ENCODE results near the gene STK4.

STK4 gene

DNA sequence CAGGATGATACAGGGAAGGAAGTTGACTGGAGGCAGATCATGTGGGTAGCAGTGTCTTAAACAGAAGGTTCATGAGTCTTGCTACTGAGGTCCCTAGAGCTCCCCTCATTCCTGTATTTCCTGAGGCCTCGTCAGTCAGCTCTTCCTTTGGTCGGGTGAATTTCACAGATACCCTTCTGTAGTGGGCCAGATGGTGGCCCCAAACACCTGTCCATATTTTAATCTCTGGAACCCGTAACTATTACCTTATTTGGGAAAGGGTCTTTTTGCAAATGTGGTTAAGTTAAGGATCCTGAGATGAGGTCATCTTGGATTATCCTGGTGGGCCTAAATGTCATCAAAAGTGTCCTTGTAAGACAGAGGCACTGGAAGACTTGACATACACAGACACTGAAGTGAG, 125.1 kb downstream of the STK4 start:
- DNase-seq, result no peak

DNA sequence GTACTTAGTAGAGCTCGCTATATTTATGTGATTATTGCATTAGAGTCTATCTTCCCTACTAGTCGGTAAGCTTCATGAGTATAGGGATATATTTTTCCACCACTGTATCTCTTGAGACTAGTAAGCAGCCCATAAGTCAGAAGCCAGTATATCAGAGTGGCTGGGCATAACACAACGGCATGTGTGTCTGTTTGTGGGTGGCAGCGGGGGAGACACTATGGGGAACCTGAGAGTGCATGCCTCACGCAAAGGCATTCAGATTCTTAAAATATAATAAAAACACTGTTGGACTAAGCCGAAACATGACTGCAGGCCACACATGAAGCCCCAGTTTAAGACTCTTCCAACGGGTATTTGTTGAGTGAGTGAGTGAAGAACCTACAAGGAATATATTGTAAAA, 126.6 kb downstream of the STK4 start:
- DNase-seq, result no peak

DNA sequence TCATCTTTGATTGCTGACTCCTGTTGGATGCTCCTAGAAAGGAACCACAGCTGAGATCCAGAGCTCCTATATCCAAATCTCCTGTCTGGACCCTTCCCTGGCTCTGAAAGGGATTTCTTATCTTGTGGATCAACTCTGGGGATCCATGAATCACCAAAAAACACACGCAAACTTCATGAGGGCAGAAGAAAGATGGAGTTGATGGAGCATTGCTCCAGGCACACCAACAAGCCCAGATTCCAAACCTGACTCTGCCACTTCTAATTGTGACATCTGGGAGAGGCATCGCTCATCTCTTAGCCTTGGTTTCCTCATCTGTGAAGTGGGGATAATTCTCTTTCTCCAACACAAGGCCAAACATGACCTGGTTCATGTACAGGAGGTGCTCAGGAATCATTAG, 127.9 kb downstream of the STK4 start:
- DNase-seq, result no peak

DNA sequence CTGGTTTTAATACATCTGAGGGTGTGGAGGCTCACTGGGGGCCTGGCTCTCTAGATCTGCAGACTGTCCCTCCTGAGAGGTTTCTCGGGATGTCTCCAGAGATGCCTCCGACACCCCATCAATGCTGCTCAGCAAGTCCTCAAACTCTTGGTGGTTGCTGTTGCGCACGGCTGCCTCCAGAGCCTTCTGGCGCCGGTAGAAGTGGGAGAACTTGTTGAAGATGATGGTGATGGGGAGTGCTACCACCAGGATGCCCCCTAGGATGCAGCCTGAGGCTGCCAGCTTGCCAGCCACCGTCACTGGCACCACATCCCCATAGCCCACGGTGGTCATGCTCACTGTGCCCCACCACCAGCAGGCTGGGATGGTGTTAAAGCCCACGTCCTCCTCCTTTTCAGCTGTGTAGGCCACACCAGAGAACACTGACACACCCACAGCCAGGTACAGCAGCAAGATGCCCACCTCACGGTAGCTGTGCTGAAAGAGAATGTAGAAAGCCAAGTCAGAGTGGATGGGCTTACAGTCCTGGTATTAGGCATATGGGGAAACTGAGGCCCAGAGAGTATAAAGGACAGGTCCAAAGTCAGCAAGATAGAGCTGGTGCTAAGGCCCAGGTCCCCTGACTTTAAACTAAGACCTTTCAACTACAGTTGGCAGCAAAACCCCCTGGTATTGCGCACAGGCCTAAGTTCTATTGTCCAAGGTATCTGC, 128.7 kb downstream of the STK4 start:
- no peak for DNase-seq

DNA sequence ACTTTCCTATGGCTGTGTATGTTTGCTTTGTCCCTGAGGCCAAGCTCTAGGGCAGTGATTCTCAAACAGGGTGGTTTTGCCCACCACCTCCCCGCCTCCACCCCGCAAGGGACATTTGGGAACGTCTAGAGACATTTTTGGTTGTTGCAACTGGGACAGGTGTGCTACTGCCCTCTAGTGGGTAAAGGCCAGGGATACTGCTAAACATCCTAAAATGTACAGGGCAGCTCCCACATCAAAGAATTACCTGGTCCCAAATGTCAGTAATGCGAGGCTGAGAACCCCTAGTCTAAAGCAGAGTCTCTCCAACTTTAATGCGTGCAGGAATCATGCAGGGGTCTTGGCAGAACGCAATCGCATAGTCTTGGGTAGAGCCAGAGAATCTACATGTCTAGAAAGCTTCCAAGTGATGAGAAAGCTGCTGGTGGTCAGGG, 129.5 kb downstream of the STK4 start:
- peak; percentile 72 for DNase-seq

DNA sequence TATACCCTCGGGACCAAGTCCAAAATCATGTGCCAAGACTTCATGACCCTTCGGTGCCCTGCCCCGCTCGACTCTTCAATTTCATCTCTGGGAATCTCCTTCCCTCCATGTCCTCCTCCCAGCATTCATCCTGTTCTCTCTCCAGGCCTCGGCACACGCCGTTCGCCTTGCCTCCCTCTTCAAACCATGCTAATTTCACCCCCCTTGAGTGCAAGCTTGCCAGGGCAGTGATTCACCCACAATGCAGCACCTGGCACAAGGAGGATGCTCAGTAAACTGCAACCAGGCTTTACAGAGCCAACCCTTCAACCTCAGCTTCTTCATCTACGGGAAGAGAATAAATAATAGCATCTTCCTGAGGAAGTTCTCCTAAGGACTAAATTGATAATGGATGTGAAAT, 130.5 kb downstream of the STK4 start:
- DNase-seq, result no peak

DNA sequence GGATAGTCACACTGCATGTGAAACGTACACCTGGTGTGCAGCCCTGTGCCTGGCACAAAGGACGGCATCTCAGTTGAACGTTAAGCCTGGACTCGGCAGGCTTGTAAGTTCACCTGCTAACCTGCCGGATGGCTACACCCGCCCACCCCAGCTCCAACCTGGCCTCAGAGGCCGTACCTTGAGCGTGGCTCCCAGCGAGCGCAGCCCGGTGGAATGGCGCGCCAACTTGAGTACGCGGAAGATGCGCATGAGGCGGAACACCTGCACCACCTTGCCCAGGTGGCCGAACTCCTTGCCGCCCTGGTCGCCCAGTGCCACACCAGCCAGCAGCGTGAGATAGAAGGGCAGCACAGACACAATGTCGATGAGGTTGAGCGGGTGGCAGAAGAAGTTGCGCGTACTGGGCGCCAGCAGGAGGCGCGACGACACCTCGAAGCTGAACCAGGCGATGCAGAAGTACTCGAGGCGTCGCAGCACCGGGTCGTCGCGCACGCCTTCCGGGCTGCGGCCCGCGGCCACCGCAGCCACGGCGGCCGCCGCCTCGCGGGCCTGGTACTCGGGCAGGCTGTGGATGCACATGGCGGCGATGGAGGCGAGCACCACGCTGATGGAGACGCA, 131.3 kb downstream of the STK4 start:
- DNase-seq, result peak; percentile 47

DNA sequence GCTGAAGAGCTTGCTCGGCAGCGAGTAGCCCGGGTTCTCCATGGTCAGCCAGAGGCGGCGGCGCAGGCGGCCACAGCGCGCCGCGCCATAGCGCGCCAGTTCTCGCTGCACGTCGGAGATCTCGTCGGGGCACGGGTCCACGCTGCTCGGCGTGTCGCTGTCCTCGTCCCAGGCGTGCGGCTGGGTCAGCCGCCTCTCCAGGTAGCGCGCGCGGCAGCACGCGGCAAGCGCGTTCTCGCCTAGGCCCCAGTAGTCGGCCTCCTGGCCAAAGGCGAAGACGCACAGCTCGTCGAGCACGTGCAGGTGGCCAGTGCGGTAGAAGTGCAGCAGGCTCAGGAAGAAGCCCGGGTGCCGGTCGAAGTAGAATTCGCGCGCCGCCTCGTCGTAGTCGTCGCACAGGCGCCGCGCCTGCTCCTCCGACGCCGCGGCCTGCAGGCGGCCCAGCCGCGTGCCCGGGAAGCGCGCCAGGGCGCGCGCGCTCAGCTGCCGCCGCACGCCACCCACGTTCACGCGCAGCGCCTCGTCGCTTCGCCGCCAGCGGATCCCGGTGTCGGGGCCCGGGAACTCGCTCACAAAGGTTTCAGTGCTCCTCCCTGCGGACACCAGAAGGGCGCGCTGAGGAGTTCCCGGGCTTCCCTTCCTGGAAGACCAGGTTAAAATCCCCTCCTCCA, 131.9 kb downstream of the STK4 start:
- no peak for DNase-seq

DNA sequence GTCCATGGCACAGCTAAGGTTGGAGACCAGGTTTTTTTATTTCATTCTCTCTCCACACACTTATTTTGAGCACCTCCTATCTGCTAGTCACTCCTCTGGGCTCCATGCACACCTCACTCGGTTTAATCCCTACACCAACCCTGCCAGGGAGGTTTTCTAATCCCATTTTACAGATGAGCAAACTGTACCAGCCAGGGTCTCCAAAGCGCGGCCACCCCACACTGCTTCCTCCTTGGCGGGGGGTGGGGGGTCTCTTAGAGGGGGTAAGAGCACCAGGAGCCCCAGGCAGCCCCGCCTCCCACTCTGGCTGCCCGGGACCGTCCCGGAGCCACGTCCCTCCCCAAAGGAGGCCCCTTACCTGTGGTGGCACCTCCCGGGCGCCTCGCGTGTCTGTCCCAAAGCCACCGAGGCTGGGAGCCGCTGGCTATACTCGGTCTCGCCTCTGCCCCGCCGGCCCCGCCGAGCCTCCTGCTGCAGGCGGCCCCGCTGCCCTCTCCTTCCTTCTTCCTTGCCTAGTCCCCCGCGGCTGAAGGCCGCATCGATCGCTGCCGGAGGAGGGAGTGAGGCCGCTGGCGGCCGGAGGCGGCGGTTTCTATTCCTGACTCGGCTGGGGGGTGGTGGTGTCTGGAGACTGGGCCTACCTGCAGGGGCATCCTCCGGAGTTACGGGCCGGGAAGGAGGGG, 134.4 kb downstream of the STK4 start, which contains the start of gene KCNS1:
TSS of gene KCNS1 (minus strand) at position 565 of the 683 bp plus-strand sequence. CDS start 1,891 bp downstream, outside the sequence.
- no peak for DNase-seq

DNA sequence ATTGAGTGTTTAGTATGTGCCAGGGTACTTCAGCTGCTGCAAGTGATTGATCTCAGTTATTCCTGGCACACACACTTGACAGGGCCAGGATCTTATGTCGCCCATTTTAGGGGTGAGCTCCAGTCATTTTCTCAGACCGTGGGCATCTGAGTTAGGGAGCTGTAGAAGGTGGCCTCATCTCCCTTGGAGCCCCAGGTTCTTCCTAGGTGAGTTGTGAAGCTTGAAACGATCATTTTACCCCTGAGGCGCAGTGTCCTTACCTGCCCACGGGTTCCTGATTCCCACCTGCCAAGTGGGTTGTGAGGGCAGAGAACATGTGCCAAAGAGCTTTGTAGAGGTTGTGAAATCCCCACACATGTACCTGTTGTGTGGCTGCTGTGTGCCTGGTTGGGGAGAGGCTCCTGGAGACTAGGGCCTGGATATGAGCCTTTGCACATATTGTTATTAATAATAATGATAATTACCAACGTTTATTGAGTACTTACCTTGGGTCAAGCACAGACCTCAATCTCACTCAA, 135.1 kb downstream of the STK4 start:
- DNase-seq, result no peak

DNA sequence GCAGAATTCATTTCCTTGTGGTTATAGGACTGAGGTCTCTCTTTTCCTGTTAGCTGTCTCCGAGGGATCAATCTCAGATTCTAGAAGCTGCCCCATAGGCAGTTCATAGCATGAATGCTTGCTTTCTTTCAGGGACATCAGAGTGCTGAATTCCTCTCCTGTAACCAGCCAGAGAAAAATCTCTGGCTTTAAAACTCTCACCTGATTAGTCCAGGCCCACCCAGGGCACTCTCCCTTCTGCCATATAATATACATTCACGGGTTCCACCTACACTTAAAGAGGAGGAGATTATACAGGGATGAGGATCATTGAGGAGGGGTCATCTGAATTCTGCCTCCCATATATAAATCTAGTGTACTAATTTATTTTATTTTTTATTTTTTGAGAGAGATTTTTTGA, 136.8 kb downstream of the STK4 start:
- no peak for DNase-seq

DNA sequence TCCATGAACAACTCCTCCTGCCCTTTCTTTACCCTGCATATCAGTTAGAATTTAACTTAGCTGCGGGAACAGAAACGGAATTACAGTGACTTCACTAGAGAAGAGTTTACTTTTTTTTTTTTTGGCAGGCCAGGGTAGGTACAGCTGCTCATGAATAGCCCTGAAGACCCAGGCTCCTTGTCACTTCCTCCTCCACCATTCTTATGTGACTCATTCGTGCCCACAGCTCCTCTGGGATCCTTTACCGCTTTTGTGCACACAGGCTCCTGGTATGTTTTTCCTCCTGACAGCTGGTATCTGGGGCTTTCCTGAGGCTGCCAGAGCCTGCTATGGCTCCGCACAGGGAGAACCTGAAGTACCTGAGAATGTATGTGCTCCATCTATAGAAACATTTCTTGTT, 138.5 kb downstream of the STK4 start:
- DNase-seq, result no peak

DNA sequence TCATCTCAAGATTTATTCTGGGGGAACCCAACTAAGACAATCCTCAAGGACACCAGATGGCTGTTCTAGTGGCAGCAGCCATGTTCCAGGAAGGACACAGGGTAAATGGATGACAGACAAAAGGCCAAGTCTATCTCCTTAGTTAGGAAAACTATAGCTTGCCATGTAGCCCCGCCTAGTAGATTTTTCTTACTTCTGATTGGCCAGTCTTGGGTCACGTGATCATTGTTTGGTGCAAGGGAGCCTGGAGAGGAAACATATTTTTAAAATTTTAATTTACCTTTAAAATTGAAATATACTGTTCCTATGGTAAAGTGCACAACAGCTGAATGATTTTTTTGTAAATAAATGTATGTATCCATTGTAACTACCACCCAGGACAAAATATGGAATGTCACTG, 139.0 kb downstream of the STK4 start:
- no peak for DNase-seq

DNA sequence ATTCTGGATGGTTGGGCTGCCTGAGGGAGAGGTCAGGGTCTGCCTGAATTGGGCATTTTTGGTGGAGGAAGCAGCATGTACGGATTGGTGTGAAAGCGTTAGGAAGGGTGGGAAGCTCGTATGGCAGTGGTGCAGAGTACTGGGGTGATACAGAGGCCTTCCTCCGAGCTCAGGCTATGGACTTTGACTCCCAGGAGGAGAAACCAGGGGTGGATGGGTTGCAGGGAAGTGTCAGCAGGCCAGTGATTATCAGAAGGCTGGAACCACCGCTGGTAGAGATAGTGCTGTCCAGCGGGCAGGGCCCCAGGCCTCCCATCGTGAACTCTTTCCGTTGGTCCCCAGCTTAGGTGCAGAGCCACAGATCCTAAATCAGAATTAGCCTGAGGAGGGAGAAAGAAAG, 143.3 kb downstream of the STK4 start:
- no peak for DNase-seq

DNA sequence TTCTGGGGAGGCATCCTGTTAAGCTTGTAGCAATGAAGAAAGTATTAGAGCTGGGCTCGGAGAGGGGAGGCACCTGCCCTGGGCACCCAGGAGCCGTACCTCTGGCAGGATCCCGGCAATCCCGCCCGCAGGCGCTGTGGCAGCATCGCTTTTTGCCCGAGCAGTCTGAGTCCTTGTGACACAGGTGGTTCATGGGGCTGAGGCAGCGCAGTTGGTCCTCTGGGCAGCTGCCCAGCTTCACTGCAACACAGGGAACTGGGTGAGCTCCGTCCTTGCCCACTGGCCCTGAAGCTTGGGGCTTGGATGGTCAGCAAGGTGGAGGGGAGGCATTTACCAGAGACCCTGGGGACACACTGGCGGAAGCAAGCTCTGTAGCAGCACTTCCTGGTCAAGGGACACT, 144.0 kb downstream of the STK4 start:
- DNase-seq, result no peak

DNA sequence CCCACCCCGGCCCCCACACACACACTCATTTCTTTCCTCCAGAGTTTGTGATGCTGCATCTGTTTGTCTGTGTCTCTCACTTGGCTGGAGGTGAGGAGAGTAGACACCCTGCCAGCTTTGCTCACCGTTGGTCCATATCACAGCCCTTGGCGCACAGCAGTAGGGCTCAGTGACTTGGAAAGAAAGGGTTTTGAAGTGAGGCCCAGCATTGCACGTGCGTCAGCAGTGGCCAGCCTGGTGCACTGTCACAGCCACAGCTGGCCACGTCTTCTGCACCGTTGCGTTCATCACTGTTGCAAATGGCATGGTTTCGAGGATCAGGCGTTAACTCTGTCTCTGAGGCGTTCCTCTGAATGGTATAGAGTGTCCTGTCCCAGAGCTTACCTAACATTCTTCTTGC, 145.0 kb downstream of the STK4 start:
- no peak for DNase-seq

DNA sequence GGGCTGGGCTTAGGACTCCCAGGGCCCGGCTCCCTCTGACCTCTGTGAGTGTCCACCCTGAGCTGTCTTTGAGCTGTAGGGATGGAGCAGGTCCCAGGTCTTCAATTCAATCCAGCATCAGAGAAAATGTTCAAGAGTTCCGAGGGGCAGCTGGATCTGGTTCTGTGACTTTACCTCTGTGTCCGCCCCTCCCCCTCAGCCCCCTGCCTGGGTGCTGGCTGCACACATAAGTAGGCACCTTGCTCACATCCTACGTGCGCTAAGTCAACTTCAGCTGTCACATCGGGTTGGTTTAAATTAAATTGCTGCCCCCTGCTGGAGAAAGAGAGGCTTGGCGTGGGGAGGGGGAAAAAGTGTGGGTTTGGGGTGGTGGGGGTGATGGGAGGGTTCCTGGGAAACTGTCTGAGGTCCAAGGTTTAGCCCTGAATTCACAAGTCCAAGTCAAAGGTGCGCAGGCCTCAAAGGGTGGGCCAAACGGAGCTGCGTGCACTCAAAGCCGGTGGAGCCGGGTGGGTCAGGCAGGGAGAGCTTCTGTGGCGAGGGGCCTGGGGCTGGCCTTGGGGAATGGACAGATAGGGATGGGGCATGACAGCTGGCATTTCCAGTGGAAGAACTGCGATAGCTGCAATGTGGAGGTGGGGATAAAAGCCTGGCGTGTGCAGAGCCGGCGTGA, 145.6 kb downstream of the STK4 start:
- peak; percentile 37 for DNase-seq

DNA sequence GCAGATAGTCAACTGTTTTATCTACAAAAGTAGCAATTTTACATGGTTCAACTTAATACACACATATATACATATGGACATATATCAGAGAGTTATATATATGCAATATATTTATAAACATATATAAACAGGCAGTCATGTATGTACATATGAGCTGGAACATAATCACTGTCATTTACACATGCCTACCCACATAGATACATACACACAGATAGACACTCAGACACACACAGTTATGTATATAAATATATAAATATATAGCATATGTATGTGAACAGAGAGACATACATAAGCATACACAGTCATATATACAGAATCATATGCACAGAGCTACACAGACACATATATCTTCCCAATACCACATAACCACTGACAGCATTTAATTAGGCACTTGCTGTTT, 146.4 kb downstream of the STK4 start:
- DNase-seq, result no peak

DNA sequence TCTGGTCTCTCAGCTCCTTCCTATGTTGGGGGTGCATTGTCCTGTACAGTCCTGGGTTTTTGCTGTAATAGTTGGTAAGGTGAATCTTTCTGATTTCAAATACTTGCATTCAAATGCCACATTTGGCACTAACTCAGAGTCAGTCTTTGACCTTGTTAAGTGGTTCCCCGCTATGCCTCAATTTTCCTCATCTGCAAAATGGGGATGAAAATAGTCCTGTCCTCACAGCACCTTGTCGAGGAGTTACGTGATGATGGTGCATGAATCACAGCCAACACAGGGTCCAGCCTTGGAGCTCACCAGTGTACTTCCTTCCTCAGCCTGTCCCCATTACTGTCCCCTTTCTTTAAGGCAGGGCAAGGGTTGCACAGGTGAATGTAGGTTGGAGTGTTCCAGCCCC, 147.6 kb downstream of the STK4 start:
- DNase-seq, result no peak

DNA sequence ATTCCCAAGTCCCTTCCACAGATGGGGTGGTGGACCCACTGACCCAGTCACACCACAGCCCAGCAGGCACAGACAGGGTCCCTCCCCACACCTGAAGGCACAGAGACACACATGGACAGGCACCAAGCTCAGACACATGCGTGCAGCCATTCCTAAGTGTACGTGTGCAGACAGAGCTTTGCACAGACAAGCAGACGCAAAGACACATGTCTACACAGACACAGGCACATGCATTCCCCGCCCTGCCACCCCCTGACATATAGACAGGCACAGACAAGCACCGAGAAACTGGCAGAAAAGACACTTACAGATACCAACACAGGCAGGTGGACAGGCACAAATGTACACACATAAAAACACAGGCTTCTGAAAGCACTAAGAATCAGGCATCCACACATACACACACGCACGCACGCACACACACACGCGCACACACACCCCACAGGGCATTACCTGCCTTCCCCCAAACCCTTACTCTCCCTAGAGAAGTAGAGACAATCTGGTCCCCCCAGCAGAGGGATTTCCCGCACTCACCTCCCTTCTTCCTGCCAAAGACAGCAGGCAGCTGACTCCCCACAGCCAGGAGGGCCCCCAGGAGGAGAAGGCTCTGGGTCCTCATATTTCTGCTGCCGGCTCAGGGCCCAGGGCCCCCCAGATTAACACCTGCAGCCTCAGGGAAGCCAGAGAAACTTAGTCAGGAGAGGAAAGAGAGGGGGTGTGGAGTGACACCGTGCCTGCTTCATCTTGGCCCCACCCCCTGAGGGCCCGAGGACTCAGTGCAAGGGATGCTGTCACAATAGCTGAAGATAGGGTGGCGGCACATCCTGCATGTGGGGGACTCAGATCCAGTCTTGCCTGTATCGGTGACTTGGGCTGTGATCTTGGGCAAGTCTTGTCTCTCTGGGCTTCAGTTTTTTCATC, 148.4 kb downstream of the STK4 start, which contains the start of gene WFDC5:
TSS of gene WFDC5 (minus strand) at position 710 of the 921 bp plus-strand sequence. CDS start at position 619, 91 bp downstream.
- DNase-seq, result no peak

DNA sequence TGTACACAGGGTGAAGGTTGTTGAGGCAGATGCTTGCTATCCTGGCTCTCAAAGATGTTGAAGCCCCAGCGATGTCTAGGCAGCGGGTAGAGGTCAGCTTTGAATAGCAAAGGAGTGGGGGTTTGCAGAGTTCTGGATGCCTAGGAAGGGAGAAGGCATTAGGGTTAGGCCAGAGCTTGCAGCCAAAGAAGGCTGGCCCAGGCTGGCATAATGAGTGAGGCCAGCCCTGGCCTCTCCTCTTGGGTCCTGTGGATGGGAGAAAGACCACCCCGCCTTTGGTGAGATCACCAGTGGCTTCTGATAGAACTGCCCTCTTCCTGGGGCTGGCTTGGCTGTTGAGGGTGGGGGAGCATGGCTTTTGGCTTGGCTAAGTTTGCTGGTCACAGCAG, 149.1 kb downstream of the STK4 start:
- no peak for DNase-seq

DNA sequence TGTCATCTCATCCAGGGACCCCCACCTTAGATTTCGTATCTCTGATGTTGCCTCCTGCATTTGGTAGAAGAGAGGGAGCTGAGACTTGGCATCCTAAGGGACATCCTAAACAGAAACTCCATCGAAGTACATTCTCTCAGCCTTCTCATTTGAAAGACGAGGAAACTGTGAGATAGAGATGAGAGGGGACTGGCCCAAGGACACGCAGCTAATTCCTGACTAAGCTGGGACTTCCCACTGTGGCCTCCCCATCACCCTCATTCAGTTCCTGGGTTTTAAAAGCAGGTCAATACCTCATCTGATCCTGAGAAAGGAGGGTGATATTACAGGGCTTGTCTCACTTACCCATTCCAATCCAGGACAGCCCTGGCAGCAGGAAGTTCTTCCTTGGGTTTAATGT, 149.5 kb downstream of the STK4 start:
- no peak for DNase-seq
